ENCODE measurements around the gene STRADB. TPM values are rescaled to one million over a fixed set of nuclear protein-coding genes. Genes with fewer than 3 reads are reported as not detected.
"Not testable (repeated sequence)": the region's sequence is repeated elsewhere in the genome, so short reads cannot be mapped to it uniquely, and the experiment has no call there.

STRADB gene
- total RNA-seq, 1 experiment from 2014 or later = 40.5 TPM

GRCh38 chr2:201429835-201430234 lies 21.7 kb upstream of the STRADB start:
- H2BK20ac ChIP-seq (ENCODE audit: low read depth, low read length, poor library complexity, severe bottlenecking); H4K8ac ChIP-seq (replicated peaks; ENCODE audit: insufficient read length, low read depth, low read length); H4K5ac ChIP-seq (ENCODE audit: insufficient read length, low read depth, low read length): not testable (repeated sequence)

GRCh38 chr2:201430322-201430721 lies 21.2 kb upstream of the STRADB start:
- not testable (repeated sequence) for H2BK120ac ChIP-seq (ENCODE audit: low read depth, low read length, poor library complexity, severe bottlenecking); H2BK20ac ChIP-seq (ENCODE audit: low read depth, low read length, poor library complexity, severe bottlenecking); H3K4me2 ChIP-seq (ENCODE audit: insufficient read depth, insufficient read length, low read length); H3K4me3 Mint-ChIP-seq; H3K9ac ChIP-seq (ENCODE audit: extremely low read depth, insufficient read length, low read length); H3K18ac ChIP-seq (ENCODE audit: insufficient read length, low read depth, low read length); H3K56ac ChIP-seq (ENCODE audit: insufficient read length, low read depth, low read length); H3K14ac ChIP-seq (ENCODE audit: insufficient read depth, low read length); H2BK12ac ChIP-seq (ENCODE audit: insufficient read length, low read depth, low read length); H3K27me3 ChIP-seq (ENCODE audit: insufficient read depth, low read length); H4K91ac ChIP-seq (ENCODE audit: insufficient read length, low read depth, low read length); H3K27ac Mint-ChIP-seq; H2BK5ac ChIP-seq (ENCODE audit: insufficient read length, low read length); H4K20me1 ChIP-seq (ENCODE audit: control insufficient read depth, insufficient read depth, insufficient read length); H2AFZ ChIP-seq (ENCODE audit: low read length); H4K5ac ChIP-seq (ENCODE audit: insufficient read length, low read depth, low read length); H4K8ac ChIP-seq (replicated peaks; ENCODE audit: insufficient read length, low read depth, low read length); H3K79me1 ChIP-seq (ENCODE audit: insufficient read depth, low read depth, low read length, poor library complexity, severe bottlenecking); H3K4me1 ChIP-seq (ENCODE audit: insufficient read depth, low read length); H2AK5ac ChIP-seq (ENCODE audit: insufficient read length, low read length); H3K23me2 ChIP-seq (ENCODE audit: insufficient read length, low read depth, low read length, poor library complexity, severe bottlenecking); H3K79me2 ChIP-seq (ENCODE audit: insufficient read depth, low read length); H2BK15ac ChIP-seq (ENCODE audit: low read depth, low read length); H3T11ph ChIP-seq (ENCODE audit: low read length); H3K23ac ChIP-seq (ENCODE audit: insufficient read length, low read depth, low read length); DNase-seq; H3K27ac ChIP-seq (ENCODE audit: insufficient read length, low read depth, low read length); H3K27me3 Mint-ChIP-seq (ENCODE audit: low read depth); H3K4ac ChIP-seq (ENCODE audit: low read depth, low read length)
- H3K9me3 ChIP-seq (ENCODE audit: control insufficient read depth, low read depth, low read length) = peaks cover 15% of the 10 kb centered on the region
- WGBS (ENCODE audit: extremely low coverage, insufficient read length, low lambda C conversion rate) = no CpG with 5 or more reads among the region's 12 CpGs
- Mint-ChIP-seq H3K9me3 (peaks cover 31 to 33% of the 10 kb centered on the region in 2 experiments), H3K36me3 (ENCODE audit: insufficient read depth in 1 of 3, low read depth in 3 of 3) (peaks cover 18 to 28% (median 26%) of the 10 kb centered on the region in 3 experiments), H3K4me1 (peaks cover 0 to 12% of the 10 kb centered on the region in 2 experiments; a peak in 3 of 4 replicates)

More at GRCh38 chr2:201429835-201430234, 21.7 kb upstream of the STRADB start:
- not testable (repeated sequence) for H3K27me3 ChIP-seq (ENCODE audit: insufficient read depth, low read length); H3K79me1 ChIP-seq (ENCODE audit: insufficient read depth, low read depth, low read length, poor library complexity, severe bottlenecking); H2AK5ac ChIP-seq (ENCODE audit: insufficient read length, low read length); H3T11ph ChIP-seq (ENCODE audit: low read length); H3K27ac Mint-ChIP-seq; H3K14ac ChIP-seq (ENCODE audit: insufficient read depth, low read length); H2BK15ac ChIP-seq (ENCODE audit: low read depth, low read length); H2BK12ac ChIP-seq (ENCODE audit: insufficient read length, low read depth, low read length); H3K4me2 ChIP-seq (ENCODE audit: insufficient read depth, insufficient read length, low read length); H3K56ac ChIP-seq (ENCODE audit: insufficient read length, low read depth, low read length); H3K18ac ChIP-seq (ENCODE audit: insufficient read length, low read depth, low read length); H3K4ac ChIP-seq (ENCODE audit: low read depth, low read length); H4K91ac ChIP-seq (ENCODE audit: insufficient read length, low read depth, low read length); H3K27ac ChIP-seq (ENCODE audit: insufficient read length, low read depth, low read length); H3K79me2 ChIP-seq (ENCODE audit: insufficient read depth, low read length); H4K20me1 ChIP-seq (ENCODE audit: control insufficient read depth, insufficient read depth, insufficient read length); H2BK120ac ChIP-seq (ENCODE audit: low read depth, low read length, poor library complexity, severe bottlenecking); DNase-seq; H3K27me3 Mint-ChIP-seq (ENCODE audit: low read depth); H3K23ac ChIP-seq (ENCODE audit: insufficient read length, low read depth, low read length); H3K23me2 ChIP-seq (ENCODE audit: insufficient read length, low read depth, low read length, poor library complexity, severe bottlenecking); H3K9ac ChIP-seq (ENCODE audit: extremely low read depth, insufficient read length, low read length); H2BK5ac ChIP-seq (ENCODE audit: insufficient read length, low read length); H2AFZ ChIP-seq (ENCODE audit: low read length); H3K4me3 Mint-ChIP-seq; H3K4me1 ChIP-seq (ENCODE audit: insufficient read depth, low read length)
- H3K9me3 ChIP-seq (ENCODE audit: control insufficient read depth, low read depth, low read length) = peaks cover 15% of the 10 kb centered on the region
- WGBS (ENCODE audit: extremely low coverage, insufficient read length, low lambda C conversion rate) = no CpG with 5 or more reads among the region's 6 CpGs
- Mint-ChIP-seq H3K4me1 (peaks cover 0 to 12% of the 10 kb centered on the region in 2 experiments; a peak in 3 of 4 replicates), H3K9me3 (peaks cover 31 to 33% of the 10 kb centered on the region in 2 experiments), H3K36me3 (ENCODE audit: insufficient read depth in 1 of 3, low read depth in 3 of 3) (peaks cover 18 to 28% (median 26%) of the 10 kb centered on the region in 3 experiments)

Data from H9 (cell line).